Measurements from ENCODE around the gene SLC36A4.
"Not testable (repeated sequence)": the region's sequence is repeated elsewhere in the genome, so short reads cannot be mapped to it uniquely, and the experiment has no call there.

Gene SLC36A4

GRCh38 chr11:93193731-93194130 is 4.1 kb downstream of the SLC36A4 start:
- no peak for DNase-seq

DNA sequence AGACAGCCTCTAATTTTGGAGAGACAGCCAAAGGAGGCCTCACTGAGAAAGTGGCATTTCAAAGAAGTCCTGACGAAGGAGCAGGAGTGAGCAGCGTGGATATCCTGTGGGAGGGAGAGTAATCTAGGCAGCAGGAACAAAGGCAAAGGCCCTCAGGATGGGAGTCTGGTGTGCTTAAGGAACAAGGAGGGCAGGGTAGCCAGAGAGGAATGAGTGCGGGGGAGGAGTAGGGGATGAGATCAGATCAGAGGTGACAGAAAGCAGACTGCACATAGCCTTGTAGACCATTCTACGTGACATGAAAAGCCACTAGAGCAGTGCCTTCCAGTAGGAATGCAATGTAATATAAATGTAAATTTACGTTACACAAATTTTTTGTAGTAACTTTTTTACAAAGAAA is 5.6 kb downstream of the SLC36A4 start:
- DNase-seq = no peak

DNA sequence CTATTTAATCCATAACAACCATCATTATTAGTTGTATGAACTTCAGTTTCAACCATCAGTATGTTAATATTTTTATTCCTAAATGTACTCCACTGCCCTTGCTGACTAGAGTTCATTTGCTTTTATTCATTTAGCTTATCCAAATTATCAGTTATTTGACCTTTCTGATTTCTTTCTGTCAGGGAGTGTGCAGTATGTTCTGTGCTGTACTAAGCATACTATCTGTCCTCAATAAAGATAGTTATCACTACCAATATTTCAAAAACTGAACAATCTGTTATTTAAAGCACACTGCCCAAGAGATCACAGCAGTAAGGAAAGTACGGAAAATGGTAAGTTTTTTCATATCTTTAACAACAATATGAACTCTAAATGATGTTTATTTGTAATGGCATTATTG is 8.3 kb downstream of the SLC36A4 start:
- DNase-seq = no peak

- DNase-seq = no peak
These were observed 9.1 kb downstream of the SLC36A4 start for GRCh38 chr11:93188726-93189125.

DNA sequence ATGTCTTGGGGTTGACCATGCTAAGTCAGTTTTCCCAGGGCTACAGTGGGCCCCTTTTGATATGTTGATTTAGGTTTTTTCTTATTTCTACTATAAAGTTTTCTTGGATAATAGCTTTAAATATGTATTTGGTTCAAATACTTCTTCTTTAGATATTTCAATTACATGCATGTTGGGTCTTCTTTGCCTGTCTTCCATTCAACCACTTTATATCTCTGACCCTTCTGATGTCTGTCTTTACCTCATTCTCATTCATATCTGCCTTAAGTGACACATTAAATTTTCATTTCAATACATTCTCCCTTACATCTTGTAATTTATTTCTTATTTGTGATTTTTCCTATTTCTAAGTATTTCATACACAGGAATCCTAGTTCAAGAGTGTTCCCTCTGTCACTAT is 10.5 kb downstream of the SLC36A4 start:
- no peak for DNase-seq

- DNase-seq = not testable (repeated sequence)
These were observed 19.9 kb downstream of the SLC36A4 start for GRCh38 chr11:93177891-93178290.

DNA sequence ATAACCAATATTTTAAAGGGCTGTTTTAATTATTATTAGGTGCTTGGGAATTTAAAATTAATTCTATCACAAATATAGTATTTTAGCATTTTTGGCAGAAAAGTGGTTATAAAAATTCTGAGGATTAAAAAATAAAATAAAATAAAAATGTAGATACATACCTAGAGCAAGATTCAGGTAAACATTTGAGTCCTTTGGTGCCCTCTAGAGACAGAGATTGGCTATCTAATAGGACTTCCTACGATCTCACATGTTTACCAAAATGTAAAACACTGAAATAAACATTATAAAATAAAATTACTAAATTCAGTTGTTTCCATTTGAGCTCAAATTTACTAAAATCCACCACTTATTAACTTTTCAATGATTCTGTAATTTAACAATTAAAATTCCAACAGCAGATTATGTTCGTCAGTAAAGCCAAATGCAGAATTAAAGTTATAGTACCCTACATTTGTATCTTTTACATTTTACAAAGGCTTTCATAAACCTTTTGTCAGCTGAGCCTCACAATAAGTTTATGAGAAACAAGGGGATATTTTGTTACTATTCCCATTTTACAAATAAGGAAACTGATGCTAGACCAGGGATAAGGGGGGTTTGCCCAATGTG is 27.7 kb downstream of the SLC36A4 start:
- peak; percentile 34 for DNase-seq

GRCh38 chr11:93169143-93169542 is 28.6 kb downstream of the SLC36A4 start:
- no peak for DNase-seq

DNA sequence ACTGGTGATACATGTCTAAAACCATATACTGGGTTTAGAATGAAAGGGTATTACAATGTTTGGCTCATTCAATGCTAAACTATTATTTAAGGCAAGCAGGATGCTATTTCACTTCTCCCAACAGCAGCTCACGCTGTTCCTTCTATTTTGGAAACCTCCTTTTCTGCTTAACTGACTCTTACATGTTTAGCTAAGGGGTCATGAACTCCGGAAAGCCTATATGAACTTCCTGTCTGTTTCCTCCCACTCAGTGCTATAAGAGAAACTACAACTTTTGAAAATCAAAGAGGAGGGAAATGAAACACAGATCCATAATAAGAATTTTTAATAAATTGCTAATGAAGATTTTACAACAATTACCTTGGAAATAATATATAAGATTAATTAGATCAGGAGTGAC is 30.9 kb downstream of the SLC36A4 start:
- no peak for DNase-seq

GRCh38 chr11:93166194-93166593 is 31.6 kb downstream of the SLC36A4 start:
- DNase-seq = no peak

DNA sequence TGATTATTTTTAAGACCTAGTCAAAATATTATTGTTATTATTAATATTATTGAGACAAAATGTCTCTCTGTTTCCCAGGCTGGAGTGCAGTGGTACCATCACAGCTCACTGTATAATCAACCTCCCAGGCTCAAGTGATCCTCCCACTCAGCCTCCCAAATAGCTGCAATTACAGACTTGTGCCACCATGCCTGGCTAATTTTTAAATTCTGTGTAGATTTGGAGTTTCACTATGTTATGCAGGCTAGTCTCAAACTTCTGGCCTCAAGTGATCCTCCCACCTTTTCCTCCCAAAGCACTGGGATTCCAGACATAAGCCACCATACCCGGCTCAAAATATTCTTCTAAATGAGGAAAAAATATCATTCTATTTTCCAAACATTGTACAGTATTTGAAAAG is 37.0 kb downstream of the SLC36A4 start:
- DNase-seq = no peak

GRCh38 chr11:93160156-93160555 is 37.6 kb downstream of the SLC36A4 start:
- DNase-seq = no peak

DNA sequence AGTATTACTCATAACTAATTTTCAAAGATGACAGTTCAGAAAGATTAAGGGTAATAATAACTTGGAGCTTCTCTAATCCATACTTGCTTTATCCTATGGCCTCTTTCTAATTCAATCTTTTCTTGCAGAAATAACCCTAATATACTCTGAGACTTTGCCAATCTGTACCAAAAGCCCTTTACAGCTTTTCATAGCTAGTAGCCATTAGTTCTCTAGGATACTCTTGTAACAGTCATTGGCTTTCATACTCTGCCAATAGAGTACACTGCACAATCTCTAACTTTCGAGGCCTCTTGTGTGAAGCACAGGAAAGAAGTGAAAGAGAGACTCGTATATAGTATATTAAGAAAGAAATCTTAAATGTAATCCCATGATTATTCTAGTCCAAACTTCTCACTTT is 38.1 kb downstream of the SLC36A4 start:
- DNase-seq = no peak

- no peak for DNase-seq
These were observed 42.1 kb downstream of the SLC36A4 start for GRCh38 chr11:93155738-93156137.

GRCh38 chr11:93145390-93145915 is 52.3 kb downstream of the SLC36A4 start:
- no peak for DNase-seq

DNA sequence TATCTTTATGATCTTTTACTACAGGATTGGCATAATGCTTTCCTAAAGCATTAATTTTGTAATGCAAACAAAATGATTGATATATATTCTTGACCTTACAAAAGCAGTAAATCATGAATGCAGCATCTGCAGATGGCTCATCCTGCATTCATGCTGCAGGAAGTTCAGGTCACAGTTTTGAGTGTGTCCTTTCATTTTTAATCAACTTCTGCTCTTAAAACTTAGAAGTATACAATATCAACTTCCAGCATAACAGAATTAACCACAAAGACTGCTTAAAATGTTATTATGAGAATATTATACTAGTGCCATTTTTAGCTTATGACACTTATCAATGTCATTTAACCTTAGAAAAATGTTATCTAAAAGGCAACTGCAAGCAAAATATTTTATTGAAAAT is 54.0 kb downstream of the SLC36A4 start:
- no peak for DNase-seq

DNA sequence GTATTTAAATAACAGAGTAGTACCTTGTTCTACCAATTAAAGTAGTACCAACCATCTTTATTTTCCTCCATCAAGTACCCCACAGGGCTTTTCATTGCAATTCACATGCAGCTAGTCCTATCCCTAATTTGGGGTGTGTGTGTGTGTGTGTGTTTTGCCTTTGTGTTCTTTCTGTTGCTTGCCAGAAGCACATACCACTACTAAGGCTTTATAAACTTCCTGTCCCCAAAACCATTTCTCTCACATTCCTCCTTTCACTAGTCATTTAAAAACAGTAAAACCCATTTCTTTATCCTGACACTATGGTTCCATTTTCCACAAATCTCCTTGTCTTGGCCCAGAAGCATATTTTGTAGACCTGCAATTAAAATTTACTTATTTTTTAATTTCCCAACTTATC is 54.6 kb downstream of the SLC36A4 start:
- DNase-seq = peak; percentile 58

GRCh38 chr11:93133488-93134109 is 64.2 kb downstream of the SLC36A4 start:
- peak; percentile 60 for DNase-seq

DNA sequence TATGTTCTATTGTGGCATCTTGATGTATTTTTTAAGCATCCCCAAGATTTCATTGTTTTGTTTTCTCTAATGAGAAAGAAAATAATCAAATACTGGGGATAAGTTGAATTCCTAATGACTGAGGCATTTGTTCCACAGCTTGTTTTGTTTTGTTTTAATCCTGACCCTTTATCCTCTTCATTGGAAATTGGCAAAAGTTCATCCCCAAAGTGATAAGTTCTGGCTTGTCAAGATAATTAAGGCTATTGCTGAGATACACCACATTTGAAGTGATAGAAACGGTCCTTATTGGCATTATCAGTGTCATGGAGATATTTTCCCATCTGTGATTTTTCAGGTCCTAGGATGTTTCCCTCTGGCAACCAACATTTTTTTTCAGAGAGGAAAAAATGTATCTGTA is 65.0 kb downstream of the SLC36A4 start:
- DNase-seq = no peak

GRCh38 chr11:93131709-93132108 is 66.1 kb downstream of the SLC36A4 start:
- DNase-seq = no peak

DNA sequence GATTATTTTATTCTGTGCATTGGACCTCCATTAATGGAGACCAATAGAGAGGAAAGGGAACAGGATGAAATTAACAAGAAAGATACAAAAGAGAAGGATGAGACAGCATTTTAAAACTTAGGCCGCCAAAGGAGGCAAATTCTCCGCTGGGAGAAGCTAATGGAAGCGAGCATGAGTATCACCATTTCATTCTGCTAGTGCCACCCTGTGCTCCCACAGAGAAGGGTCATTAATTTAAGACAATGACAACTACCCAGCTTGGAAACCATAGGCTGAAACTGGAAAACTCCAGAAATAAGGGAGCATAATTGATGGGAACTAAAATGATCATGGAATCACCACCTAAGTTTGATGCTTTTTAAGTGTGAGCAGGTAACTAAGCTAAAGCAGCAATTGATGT is 69.2 kb downstream of the SLC36A4 start:
- no peak for DNase-seq

- peak; percentile 4 for DNase-seq
These were observed 74.4 kb downstream of the SLC36A4 start for GRCh38 chr11:93123351-93123898.

- no peak for DNase-seq
These were observed 75.1 kb downstream of the SLC36A4 start for GRCh38 chr11:93122535-93123235.

GRCh38 chr11:93118276-93118675 is 79.5 kb downstream of the SLC36A4 start:
- DNase-seq = no peak
